MG63 (cell line): ENCODE results near the gene CHRNA10. TPM values are rescaled to one million over a fixed set of nuclear protein-coding genes. Genes with fewer than 3 reads are reported as not detected.
"Not testable (repeated sequence)": the region's sequence is repeated elsewhere in the genome, so short reads cannot be mapped to it uniquely, and the experiment has no call there.

Experiments used
- DNase-seq: peaks from one replicate; pipeline ENCODE4 v3.0.0-alpha.2; 2020
- H3K27me3 ChIP-seq: fragments of 250-450 bp; sonication (Bioruptor Pico); 2 replicates; pipeline ENCODE4 v1.5.1; 2020; ENCODE audit warnings: mild to moderate bottlenecking, moderate library complexity
- H3K36me3 ChIP-seq: fragments of 250-450 bp; sonication (Bioruptor Pico); 2 replicates; pipeline ENCODE4 v1.5.1; 2020; ENCODE audit warnings: mild to moderate bottlenecking, moderate library complexity
- H3K4me3 ChIP-seq: fragments of 250-450 bp; sonication (Bioruptor Pico); 2 replicates; pipeline ENCODE4 v1.5.1; 2020; ENCODE audit warnings: mild to moderate bottlenecking, moderate library complexity
- H3K9me3 ChIP-seq: fragments of 250-450 bp; sonication (Bioruptor Pico); 2 replicates; pipeline ENCODE4 v1.5.1; 2020; ENCODE audit warnings: mild to moderate bottlenecking, moderate library complexity
- total RNA-seq: library from RNA; depleted of rRNA; stranded (reverse); fragments of >200 nt; shearing (Covaris generic); gene quantifications from 2 replicates; pipeline ENCODE4 v1.2.3, GENCODE V29; 2014; ENCODE audit warnings: low replicate concordance

Gene CHRNA10
- total RNA-seq, 1 experiment from 2014 or later = 0.72 TPM

DNA sequence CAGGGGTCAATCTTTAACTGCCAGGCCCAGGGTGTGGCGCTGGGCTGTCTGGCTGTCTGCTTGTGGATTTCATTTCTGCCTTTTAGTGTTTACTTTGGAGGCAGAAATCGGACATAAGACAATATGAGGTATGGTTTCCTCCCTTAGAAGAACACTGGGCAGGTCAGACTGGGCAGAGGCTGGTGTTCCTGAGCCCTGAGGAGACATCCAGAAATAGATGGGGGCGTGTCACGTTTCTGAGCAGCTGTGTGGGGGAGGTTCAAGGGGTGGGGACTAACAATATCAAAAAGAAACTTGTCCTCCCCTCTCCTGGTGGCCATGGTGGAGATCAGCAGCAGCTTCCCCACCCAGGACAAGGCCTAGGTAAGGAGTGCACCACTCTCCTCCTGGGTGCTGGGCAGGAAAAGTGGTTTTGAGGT lies 26.4 kb downstream of the CHRNA10 start, which contains the start of gene ART1:
Gene ART1, plus strand, starts transcription at position 312 of the 419 bp plus-strand sequence. CDS start 14,086 bp downstream, outside the sequence.
- no peak for DNase-seq
- Histone ChIP-seq H3K4me3 (no peak within 1 kb of the TSS), H3K27me3 (no peaks in the 10 kb centered on the region), H3K9me3 (no peaks in the 10 kb centered on the region), H3K36me3 (no peaks in the 10 kb centered on the region)

DNA sequence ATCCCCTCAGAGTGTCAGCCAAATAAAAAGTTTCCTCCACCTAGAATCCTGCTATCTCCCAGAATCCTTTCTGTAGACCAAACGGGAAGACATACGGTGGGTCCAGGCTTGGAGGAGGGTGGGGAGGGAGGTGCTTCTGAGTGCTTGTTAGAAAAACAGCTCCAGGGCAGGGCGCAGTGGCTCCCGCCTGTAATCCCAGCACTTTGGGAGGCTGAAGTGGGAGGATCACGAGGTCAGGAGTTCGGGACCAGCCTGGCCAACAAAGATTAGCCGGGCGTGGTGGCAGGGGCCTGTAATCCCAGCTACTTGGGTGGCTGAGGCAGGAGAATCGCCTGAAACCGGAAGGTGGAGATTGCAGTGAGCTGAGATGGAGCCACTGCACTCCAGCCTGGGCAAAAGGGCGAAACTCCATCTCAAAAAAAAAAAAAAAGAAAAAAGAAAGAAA lies 28.1 kb downstream of the CHRNA10 start:
- not testable (repeated sequence) for H3K27me3 ChIP-seq, H3K36me3 ChIP-seq, H3K9me3 ChIP-seq, H3K4me3 ChIP-seq, DNase-seq

DNA sequence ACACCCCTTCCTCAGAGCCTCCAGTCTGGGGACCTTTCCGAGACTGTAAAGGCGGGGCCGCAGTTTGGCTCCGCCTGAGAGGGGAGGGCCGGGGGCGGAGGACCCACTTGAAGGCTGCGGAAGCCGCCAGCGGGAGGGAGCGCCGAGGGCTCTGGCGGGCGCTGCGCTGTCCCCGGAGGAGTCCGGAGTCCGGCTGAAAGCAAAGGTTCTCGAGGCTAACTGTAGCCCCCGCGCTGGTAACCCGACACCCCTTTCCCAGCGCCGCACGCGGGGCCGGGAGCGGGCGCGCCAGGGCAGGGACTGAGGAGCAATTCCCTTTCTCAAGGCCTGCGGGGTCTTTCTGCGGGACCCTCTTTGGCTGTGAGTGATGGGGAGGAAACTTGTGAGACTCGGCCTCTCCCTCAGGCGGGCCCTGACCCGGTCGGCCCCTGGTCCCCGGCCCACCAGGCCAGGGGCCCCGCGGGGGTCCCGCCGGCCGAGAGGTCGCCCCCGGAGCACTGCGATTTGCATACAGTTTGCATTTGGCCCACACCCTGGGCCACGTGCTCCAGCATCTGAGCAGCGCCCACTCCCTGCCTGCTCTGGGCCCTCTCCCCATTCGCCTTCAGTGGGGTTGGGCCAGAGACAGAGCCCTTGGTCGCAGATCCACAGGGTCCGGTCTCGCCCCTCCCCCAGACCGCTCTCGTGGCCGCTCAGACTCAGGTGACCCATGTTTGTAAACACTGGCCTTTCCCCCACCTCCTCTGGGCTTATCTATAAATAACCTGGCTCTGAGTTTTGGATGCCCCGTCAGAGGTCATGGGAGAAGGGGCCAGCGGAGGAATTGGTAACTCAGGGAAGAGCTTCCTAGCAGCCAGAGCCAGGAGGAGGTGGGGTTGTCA lies 28.9 kb downstream of the CHRNA10 start:
- Histone ChIP-seq H3K27me3 (no peaks in the 10 kb centered on the region), H3K36me3 (no peaks in the 10 kb centered on the region), H3K9me3 (no peaks in the 10 kb centered on the region), H3K4me3 (peak overlapping the region; percentile 43)
- peak; percentile 75 for DNase-seq

DNA sequence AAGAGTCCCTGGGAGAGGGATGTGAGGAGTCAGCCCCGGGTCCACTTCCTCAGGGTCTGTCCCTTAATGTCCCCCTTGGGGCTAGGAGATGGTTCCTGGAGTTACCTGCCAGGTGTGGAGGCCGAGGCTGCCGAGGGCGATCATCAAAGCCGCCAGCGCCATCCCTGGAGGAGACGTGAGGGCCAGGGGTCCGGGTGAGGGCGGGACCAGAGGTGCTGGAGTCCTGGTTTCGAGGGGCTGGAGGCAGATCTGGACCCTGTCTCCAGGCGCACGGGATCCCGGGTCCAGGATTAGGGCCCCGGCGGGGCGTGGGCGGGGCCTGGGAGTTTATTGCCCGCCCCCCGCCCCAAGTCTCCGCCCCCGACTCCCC lies 29.5 kb downstream of the CHRNA10 start, which contains the start of gene ART5:
Gene ART5, minus strand, starts transcription at position 292 of the 370 bp plus-strand sequence. Its CDS starts 130 bp downstream, at position 162.
- Histone ChIP-seq H3K27me3 (no peaks in the 10 kb centered on the region), H3K9me3 (no peaks in the 10 kb centered on the region), H3K36me3 (no peaks in the 10 kb centered on the region), H3K4me3 (peak within 1 kb of the TSS; percentile 43)
- DNase-seq = no peak

DNA sequence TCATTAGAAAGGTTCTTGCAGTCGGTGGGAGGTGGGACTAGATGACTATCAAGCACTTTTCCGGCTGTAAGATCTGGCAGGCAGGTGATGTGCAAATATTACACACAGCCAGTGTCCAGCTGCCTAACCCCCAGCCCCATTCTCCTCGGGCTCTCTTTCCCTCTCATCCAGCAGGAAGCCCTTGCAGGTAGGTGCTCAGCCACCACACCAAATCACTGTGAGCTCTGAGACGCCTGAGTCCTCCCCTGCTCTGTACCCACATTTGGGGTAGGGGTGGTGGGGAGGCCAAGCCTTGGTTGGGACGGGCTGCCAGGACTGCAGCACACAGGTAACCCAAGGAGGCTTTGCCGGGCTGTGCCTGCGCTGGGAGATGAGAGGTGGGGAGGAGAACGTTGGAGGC lies 30.0 kb downstream of the CHRNA10 start:
- Histone ChIP-seq H3K27me3 (no peaks in the 10 kb centered on the region), H3K36me3 (no peaks in the 10 kb centered on the region), H3K4me3 (no peak overlapping the region), H3K9me3 (no peaks in the 10 kb centered on the region)
- no peak for DNase-seq

DNA sequence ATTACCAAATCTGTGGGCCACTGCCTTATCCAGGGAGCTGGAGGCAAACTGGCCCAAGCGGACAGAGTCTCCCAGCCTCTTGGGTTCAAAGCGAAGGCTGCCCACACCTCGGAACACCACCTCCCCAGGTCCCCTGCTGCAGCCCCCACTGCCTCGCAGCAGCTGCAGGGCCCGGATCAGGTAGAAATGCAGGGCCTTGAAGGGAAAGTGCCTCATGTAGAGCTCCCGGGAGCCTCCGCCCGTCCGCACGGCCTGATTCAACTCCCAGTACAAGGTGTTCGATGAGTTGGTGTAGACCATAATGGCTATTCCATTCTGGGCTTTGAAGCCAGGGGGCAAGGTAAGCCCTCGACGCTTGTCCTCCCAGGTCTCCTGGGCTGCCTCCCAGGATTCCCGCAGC lies 31.3 kb downstream of the CHRNA10 start:
- Histone ChIP-seq H3K9me3 (no peaks in the 10 kb centered on the region), H3K27me3 (no peaks in the 10 kb centered on the region), H3K4me3 (no peak overlapping the region), H3K36me3 (no peaks in the 10 kb centered on the region)
- DNase-seq = no peak

DNA sequence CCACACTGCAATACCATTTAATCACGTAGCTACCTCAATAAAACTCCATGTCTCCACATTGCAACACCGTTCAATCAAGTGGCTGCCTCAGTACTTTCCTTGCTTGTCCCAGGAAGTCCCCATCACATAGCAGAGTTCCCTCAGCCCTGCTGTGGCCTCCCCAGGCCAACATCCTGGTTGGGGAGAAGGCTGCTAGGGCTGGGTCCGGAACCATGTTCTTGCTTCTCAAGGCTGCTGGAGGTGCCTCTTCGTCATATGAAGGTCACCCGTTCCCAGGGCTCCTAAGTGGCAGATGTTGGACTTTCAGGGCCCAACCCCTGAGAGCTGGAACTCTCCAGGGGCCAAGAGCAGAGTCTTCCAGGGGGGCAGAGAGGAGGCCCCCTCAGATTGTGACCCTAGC lies 32.7 kb downstream of the CHRNA10 start:
- Histone ChIP-seq H3K9me3 (no peaks in the 10 kb centered on the region), H3K27me3 (no peaks in the 10 kb centered on the region), H3K36me3 (no peaks in the 10 kb centered on the region), H3K4me3 (no peak overlapping the region)
- DNase-seq = no peak

DNA sequence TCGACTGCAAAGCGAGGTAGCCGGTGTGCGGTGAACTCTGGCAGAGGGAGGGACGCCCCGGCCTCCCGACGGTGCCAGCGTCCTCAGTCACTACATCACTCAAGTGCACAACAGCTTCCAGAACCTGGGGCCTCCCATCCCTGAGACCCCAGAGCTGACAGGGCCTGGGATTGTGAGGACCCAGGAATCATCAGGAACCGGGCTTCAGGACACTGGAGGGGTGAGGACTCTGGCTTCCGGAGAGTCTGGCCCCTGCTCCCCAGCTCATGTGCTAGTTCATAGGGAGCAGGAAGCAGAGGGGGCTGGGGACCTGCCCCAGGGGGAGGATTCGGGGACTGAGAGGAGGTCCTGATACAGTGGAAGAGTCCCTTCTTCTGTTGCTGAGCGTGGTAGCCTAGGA lies 34.0 kb downstream of the CHRNA10 start:
- H3K27me3 ChIP-seq = no peaks in the 10 kb centered on the region
- no peak overlapping the region for H3K4me3 ChIP-seq
- no peaks in the 10 kb centered on the region for H3K9me3 ChIP-seq
- H3K36me3 ChIP-seq = no peaks in the 10 kb centered on the region
- DNase-seq = no peak

DNA sequence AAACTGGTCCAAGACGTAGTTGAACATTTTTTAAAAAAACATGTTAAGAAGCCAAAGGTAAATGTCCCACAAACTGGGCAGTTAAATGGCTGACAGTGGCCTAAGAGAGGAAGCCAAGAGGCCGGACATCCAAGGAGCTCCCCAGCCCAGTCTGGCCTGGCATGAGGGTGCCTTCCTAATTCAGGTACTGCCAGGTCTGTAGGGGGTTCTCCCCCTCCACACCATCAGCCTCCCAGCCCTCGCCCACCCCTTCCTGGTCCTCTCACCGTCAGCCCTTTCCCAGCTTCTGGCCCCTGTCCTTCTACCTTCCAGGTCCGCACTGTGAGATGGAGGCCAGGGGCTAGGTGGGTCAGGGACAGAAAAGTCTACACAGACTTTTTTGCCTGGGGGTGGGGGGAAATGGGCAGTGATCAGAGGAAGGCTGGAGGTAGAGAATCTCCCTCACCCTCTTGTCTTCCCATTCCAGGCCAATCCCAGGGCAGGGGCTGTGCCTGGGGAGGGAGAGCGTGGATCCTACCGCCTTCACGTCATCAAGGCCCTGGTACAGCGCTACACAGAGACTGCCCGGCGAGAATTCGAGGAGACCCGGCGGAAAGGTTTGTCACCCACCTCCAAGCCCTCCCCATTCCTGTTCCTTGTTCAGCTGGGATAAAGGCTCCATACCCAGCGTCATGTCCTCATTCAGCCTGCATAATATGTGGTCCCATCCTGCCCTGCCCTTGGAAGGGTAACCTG lies 35.4 kb downstream of the CHRNA10 start:
- no peak for DNase-seq
- H3K27me3 ChIP-seq = no peaks in the 10 kb centered on the region
- H3K36me3 ChIP-seq = no peaks in the 10 kb centered on the region
- no peaks in the 10 kb centered on the region for H3K9me3 ChIP-seq
- no peak overlapping the region for H3K4me3 ChIP-seq

DNA sequence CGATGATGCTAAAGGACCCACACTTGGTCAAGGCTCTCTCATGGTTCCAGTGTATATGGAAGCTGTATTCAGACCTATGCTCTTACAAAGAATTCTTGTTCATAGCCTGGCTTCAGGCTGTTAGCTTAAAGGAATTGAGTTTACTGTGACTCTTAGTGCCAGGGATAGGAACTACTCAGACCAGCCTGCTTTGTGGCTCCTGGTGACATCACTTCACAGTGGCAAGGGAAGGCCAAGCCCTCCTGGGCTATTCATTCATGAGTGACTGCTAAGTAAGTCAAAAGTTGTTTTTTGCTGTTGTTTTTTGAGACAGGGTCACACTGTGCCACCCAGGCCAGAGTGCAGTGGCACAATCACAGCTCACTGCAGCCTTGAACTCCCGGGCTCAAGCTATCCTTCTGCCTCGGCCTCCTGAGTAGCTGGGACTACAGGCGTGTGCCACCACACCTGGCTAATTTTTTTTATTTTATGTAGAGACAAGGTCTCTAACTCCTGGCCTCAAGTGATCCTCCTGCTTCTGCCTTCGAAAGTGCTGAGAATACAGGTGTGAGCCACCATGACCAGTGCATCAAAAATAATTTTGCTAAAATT lies 39.0 kb downstream of the CHRNA10 start:
- Histone ChIP-seq H3K36me3 (no peaks in the 10 kb centered on the region), H3K4me3 (no peak overlapping the region), H3K9me3 (no peaks in the 10 kb centered on the region), H3K27me3 (no peaks in the 10 kb centered on the region)
- no peak for DNase-seq

DNA sequence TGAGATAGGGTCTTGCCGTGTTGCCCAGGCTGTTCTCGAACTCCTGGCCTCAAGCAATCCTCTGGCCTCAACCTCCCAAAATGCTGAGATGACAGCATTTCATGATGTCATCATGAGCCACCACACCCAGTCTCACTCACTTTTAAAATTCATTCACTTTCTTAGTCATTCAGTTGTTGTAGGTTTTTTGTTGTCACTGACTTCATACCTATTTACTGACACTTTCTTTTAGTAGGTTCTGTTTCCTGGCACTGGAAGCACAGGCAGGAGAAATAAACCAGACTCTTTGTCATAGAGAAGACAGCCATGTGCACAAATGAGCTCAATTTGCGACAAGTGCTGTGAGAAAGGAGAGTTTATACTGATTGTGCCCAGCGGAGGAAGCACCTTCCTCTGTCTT lies 39.9 kb downstream of the CHRNA10 start:
- H3K27me3 ChIP-seq = no peaks in the 10 kb centered on the region
- no peaks in the 10 kb centered on the region for H3K9me3 ChIP-seq
- H3K4me3 ChIP-seq = no peak overlapping the region
- H3K36me3 ChIP-seq = no peaks in the 10 kb centered on the region
- no peak for DNase-seq

DNA sequence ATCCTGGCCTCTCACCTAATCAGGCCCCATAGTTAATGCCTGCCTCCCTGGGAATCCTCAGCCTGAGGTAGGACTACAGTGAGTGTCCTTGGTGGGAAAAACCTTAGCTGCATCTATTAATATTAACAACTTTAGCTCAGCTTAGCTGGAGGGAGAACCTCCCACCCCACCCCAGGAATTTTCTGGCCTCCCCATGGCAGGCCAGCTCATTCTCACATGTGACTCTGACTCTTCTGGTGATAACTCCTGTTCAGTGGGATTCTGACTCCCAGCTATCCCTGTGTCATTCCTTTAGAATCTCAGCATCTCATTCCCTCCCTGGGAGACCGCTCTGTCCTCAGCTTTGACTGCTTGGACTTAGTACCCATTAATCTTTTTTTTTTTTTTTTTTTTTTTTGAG lies 43.9 kb downstream of the CHRNA10 start:
- DNase-seq = peak; percentile 29
- no peak overlapping the region for H3K4me3 ChIP-seq

DNA sequence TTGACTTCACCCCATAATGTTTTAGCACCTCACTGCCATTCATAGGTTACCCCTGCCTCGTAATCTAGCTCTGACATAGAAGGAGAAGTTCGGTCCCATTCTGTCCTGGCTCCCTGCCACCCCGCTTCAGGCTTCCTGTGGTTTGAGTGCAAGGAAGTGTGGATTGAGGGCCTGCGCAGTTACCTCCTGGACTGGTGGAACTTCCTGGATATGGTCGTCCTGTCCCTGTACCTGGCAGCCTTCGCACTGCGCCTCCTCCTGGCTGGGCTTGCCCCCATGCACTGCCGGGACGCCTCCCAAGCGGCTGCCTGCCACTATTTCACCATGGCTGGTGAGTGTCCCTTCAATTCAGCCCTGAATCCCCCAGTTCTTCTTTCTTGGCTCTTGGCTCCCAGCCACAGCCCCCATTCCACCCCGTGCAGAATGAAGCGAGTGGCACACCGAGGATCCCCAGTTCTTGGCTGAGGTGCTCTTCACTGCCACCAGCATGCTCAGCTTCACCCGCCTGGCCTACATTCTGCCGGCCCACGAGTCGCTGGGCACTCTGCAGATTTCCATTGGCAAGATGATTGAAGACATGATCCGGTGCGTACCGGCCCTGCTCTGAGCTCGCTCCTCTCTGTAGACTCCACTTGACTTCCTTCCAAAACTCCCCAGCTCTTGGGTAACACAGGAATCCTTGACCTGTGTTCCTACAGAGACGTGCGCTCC lies 44.8 kb downstream of the CHRNA10 start:
- no peak for DNase-seq
- H3K27me3 ChIP-seq = no peaks in the 10 kb centered on the region
- H3K9me3 ChIP-seq = no peaks in the 10 kb centered on the region
- no peak overlapping the region for H3K4me3 ChIP-seq
- no peaks in the 10 kb centered on the region for H3K36me3 ChIP-seq

More for the DNA sequence above, 43.9 kb downstream of the CHRNA10 start:
- H3K36me3 ChIP-seq = no peaks in the 10 kb centered on the region
- H3K9me3 ChIP-seq = no peaks in the 10 kb centered on the region
- H3K27me3 ChIP-seq = no peaks in the 10 kb centered on the region

DNA sequence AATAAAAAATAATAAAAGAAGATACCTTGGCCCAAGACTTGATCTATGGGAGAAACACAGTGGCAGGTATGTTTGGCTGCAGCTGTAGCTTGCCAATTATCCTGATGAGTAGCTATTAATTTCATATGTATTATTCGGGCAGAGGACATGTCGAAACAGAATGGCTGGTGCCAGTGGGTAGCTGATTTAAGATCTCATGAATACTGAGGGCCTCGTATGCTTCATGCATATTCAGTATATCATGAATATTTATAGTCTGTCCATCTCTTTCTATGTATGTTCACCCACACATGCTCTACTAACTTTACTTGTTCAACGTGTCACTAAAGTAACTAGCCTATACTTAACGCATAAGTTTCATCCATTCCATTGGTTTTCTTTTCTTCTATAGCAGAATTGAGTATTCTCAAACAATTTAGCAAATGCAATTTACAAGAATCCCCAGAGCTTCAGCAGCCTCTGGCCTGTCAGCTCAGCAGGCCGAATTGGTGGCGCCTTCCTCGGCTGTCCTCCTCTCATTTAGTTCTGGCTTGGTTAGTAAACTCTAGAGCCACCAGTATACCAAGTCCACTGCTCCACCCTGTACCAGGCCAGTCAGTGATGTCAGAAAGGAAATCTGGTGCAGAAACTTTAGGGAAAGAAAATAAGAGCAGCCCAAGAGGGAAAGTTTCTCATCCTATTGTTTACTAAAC lies 47.3 kb downstream of the CHRNA10 start:
- DNase-seq = no peak
- Histone ChIP-seq H3K36me3 (no peaks in the 10 kb centered on the region), H3K27me3 (no peaks in the 10 kb centered on the region), H3K4me3 (no peak overlapping the region), H3K9me3 (no peaks in the 10 kb centered on the region)

DNA sequence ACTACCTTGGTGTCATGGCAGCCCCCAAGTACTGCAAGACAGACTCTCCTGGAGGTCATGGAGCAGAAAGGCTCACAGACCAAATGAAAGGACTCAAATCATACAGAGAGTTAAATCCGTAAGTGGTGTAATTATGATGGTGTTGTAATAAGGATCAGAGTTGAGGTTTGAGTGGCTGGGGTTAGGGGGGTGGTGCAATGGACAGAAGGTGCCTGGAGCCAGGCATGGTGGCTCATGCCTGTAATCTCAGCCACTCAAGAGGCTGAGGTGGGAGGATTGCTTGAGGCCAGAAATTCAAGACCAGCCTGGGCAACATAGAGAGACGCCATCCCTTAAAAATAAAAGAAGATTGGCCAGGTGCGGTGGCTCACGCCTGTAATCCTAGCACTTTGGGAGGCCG lies 48.1 kb downstream of the CHRNA10 start:
- Histone ChIP-seq H3K4me3 (no peak overlapping the region), H3K36me3 (no peaks in the 10 kb centered on the region), H3K9me3 (no peaks in the 10 kb centered on the region)

DNA sequence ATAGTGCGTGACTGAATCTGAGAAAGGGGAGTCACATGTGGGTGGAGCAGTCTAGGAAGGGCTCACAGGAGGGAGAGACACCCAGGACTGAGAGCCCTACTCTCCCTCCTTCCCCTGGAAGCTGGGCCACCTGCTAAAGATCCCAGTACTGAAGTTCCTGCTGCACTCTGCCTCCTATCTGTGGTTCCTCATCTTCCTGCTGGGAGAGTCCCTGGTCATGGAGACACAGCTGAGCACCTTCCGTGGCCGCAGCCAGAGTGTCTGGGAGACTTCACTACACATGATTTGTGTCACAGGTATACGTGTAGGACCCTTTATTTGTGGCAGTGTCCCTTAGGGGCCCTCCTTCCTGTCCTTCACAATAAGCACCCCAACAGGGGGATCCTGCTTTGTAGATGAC lies 48.7 kb downstream of the CHRNA10 start:
- no peak overlapping the region for H3K4me3 ChIP-seq
- no peaks in the 10 kb centered on the region for H3K9me3 ChIP-seq
- no peaks in the 10 kb centered on the region for H3K27me3 ChIP-seq
- no peaks in the 10 kb centered on the region for H3K36me3 ChIP-seq
- no peak for DNase-seq

More for the DNA sequence above, 48.1 kb downstream of the CHRNA10 start:
- DNase-seq = no peak
- H3K27me3 ChIP-seq = no peaks in the 10 kb centered on the region
